Testis (tissue), 2 donors: ENCODE data around the gene CCDC93.

Experiments used
- POLR2A ChIP-seq: fragments of 450-650 bp; IDR thresholded peaks from one replicate; pipeline ENCODE4 v1.6.1; 2017; ENCODE audit warnings: antibody characterized with exemption, mild to moderate bottlenecking, moderate library complexity
- TF ChIP-seq, protein P1 (sequence below), 3 experiments: fragments of 450-650 bp in 2 of 3; fragments of 200-600 bp in 1 of 3; sonication (generic) in 1 of 3; IDR thresholded peaks; one replicate each; pipeline ENCODE4 v1.5.1; 2016 to 2019; ENCODE audit warnings: antibody characterized with exemption in 3 of 3, mild to moderate bottlenecking in 2 of 3, moderate library complexity in 1 of 3

DNA sequence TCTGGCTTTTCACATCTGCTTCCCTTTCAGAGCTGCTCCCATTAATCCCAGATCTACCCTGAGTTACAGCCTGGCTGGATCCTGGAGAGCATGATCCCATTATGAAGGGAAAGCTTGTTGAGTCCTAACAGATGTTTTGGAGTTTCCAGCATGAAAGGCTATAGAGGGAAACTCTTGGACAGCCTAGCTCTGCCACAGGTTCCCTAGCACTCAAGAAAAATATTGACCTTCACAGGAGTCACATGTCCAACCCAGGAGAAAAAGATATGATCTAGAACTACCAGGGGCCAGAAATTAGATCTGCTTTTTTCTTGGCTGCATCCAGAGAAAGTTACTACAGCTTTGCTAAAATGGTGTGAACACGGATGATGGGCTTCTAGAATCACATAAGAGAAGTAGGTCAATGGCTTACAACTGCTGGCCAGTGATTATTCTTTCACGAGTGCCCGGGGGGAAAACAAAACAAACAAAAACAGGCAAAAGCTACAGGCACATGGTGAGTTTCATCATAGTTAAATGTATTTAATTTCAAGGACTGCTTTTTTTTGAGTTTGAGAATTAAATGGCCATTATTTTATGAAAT is 15.9 kb downstream of the CCDC93 start:
- TF ChIP-seq, protein P1, sequence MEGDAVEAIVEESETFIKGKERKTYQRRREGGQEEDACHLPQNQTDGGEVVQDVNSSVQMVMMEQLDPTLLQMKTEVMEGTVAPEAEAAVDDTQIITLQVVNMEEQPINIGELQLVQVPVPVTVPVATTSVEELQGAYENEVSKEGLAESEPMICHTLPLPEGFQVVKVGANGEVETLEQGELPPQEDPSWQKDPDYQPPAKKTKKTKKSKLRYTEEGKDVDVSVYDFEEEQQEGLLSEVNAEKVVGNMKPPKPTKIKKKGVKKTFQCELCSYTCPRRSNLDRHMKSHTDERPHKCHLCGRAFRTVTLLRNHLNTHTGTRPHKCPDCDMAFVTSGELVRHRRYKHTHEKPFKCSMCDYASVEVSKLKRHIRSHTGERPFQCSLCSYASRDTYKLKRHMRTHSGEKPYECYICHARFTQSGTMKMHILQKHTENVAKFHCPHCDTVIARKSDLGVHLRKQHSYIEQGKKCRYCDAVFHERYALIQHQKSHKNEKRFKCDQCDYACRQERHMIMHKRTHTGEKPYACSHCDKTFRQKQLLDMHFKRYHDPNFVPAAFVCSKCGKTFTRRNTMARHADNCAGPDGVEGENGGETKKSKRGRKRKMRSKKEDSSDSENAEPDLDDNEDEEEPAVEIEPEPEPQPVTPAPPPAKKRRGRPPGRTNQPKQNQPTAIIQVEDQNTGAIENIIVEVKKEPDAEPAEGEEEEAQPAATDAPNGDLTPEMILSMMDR (IDR thresholded peaks at IDR 0.05): no peak
- no peak for TF ChIP-seq POLR2A
